K562 (cell line): ENCODE measurements around the gene RGS6.

Source experiments
- MEIS2 ChIP-seq: fragments of 450-650 bp; IDR thresholded peaks from 2 replicates; pipeline ENCODE4 v1.6.1; 2014; ENCODE audit warnings: mild to moderate bottlenecking; ENCODE audit not compliant: partially characterized antibody
- ZNF707 ChIP-seq: fragments of 250-450 bp; sonication (Bioruptor Pico); conservative IDR thresholded peaks from 2 replicates; pipeline ENCODE4 v1.8.0; 2022; ENCODE audit warnings: inconsistent platforms, mild to moderate bottlenecking, moderate library complexity

GRCh38 chr14:72568296-72568992 lies 636.2 kb downstream of the RGS6 start:
- no peak for TF ChIP-seq MEIS2
- no peak for TF ChIP-seq ZNF707 (CRISPR knock-in tag)
